G401.6 (cell line): ENCODE results near the gene PODXL.
"Not testable (repeated sequence)": the region's sequence is repeated elsewhere in the genome, so short reads cannot be mapped to it uniquely, and the experiment has no call there.

Experiments
- FAIRE-seq: peaks from 2 replicates; lab custom pipeline; 2012; peaks lifted over from hg19 to GRCh38; lab: Jason Lieb, UNC

Gene PODXL

DNA sequence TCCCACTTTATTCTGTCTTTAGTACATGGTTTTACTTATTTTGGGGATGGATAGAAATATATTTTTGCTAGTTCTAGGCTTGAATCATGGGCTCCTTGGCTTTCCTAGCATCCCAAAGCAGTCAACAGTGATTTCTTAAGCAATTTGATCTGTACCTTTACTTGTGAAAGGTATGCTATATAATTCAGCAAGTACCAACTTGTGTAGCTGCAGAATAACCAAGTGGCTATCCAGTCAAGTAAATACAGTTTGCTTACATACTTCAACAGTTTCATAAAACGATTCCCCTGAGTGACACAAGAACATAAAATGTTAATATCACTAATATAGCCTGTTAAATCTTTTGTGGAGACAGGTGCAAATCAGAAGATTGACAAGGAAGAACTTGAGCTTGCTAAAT lies 67.2 kb downstream of the PODXL start:
- FAIRE-seq: no peak

DNA sequence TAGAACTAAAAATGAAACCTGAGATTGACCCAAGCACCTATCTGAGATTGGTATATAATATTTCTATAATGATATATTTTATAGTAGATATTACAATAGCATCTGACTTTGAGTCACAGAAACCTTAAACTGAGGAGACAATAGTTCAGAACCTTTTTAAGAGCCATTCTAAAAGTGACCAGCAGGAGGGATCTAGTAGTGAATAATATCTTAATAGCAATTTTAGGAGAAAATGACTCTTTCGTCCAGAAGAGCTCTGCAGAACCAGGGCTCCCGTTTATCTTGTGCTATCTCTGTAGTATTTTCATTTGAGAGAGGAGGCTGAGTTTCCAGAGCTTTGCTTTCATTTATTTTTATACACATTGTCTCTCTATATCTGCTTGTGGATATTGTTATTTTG lies 68.1 kb downstream of the PODXL start:
- no peak for FAIRE-seq

- FAIRE-seq: no peak
Measured at GRCh38 chr7:131487217-131487616, 69.2 kb downstream of the PODXL start.

- FAIRE-seq: no peak
Measured at GRCh38 chr7:131486346-131486745, 70.1 kb downstream of the PODXL start.

GRCh38 chr7:131483586-131483985 lies 72.8 kb downstream of the PODXL start:
- no peak for FAIRE-seq

DNA sequence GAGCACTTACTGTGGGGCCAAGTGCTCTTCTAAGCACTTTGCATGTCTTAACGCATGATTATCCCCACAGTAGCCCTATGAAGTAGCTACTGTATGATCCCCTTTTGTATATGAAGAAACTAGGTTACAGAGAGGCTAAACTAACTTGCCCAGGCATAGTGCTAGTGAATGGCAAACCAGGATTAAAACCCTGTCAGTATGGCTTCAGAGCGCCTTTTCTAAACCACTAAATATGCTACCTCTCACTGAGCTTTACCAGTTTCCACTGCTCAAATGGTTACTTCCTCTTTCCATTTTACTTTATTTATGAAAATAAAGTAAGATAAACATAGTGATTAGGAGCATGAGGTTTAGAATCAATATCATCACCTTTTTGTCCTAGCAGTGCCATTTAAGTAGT lies 73.6 kb downstream of the PODXL start:
- FAIRE-seq: no peak

GRCh38 chr7:131480384-131481315 lies 75.8 kb downstream of the PODXL start:
- no peak for FAIRE-seq

- FAIRE-seq: no peak
Measured at GRCh38 chr7:131476740-131477139, 79.7 kb downstream of the PODXL start.

GRCh38 chr7:131471250-131472004 lies 85.0 kb downstream of the PODXL start:
- no peak for FAIRE-seq

DNA sequence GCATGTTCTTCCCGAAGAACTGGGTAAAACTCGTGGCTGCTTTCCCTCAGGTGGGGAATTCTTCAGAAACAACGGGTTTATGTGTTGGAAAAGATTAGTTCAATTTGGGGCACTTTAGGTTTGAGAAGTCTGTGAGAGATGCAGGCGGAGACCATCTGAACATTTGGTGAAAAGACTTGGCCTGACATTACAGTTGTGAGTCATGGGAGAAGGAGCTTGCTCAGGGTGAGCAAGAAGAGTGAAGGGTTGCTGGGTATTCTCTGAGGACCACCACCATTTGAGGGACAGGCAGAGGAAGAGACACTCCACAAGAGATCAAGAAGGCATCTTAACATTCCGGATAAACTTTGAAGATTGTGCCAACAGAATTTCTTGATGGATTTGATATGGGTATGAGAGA lies 88.6 kb downstream of the PODXL start:
- no peak for FAIRE-seq

- FAIRE-seq: no peak
Measured at GRCh38 chr7:131466735-131467365, 89.6 kb downstream of the PODXL start.

DNA sequence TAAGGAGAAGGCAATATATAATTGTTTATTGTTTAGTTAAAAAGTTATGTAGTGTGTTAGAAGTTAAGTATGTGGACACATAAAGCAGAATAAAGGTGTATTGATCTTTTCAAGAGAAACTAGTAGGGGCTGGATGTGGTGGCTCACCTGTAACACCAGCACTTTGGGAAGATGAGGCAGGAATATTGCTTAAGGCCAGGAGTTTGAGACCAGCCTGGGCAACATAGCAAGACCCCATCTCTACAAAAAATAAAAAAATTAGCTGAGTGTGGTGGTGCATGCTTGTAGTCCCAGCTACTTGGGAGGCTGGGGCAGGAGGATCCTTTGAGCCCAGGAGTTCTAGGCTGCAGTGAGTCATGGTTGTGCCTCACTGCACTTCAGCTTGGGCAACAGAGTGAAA lies 93.7 kb downstream of the PODXL start:
- not testable (repeated sequence) for FAIRE-seq

- FAIRE-seq: no peak
Measured at GRCh38 chr7:131462059-131462458, 94.4 kb downstream of the PODXL start.

DNA sequence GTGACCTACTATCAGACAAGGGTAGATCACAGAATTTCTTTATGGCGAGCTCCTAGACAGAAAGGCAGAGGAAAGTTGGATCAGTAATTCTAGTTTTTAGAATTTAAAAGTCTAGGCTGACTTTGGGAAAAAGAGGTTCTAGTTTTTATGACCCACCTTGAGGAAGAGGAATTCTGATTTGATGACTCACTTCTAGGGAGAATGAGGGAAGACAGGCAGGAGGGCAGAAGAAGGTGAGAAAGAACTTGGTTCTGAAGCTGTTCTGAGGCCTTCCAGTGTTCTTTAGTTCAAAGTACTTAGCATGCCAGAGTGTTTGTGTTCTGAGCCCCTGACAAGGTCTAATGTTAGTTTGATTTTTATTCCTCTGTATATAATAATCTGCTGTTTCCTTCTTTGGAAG lies 97.2 kb downstream of the PODXL start:
- FAIRE-seq: no peak

DNA sequence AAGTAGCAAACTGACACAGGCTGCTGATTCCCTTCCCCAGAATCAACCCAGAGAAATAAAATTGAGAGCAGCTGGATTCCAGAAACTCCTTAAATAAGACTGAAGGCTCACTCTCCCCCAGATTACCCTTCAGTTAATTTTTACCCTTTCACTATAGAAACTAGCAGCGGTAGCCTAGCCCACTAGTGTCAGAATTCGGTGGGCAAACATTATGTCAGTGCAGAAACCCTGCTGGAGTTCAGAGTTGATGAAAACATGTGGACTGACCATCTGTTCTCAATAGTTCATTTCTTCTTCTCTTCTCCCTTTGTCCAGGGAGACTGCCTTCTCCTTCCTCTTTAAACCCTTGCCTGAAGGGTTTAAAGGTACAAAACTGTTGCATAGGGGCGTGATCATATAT lies 100.1 kb downstream of the PODXL start:
- no peak for FAIRE-seq

GRCh38 chr7:131455546-131455945 lies 100.9 kb downstream of the PODXL start:
- no peak for FAIRE-seq

GRCh38 chr7:131455001-131455400 lies 101.4 kb downstream of the PODXL start:
- no peak for FAIRE-seq

GRCh38 chr7:131454498-131454897 lies 101.9 kb downstream of the PODXL start:
- no peak for FAIRE-seq
